Medulla oblongata (tissue), 1 donor: ENCODE results near the gene XPNPEP3.
"Not testable (repeated sequence)": the region's sequence is repeated elsewhere in the genome, so short reads cannot be mapped to it uniquely, and the experiment has no call there.

ENCODE experiments used
- DNase-seq: peaks from one replicate; pipeline ENCODE4 v3.0.0-alpha.2; 2015; ENCODE audit errors: extremely low spot score

Gene XPNPEP3

GRCh38 chr22:40856513-40857308 is at the start of gene XPNPEP3, which contains the start of gene ST13:
Gene XPNPEP3 (plus strand): TSS chr22:40857148. CDS start chr22:40857182, 34 bp downstream.
Gene ST13 (minus strand): TSS chr22:40856639. CDS start chr22:40856540, 99 bp downstream.
- peak; percentile 98 for DNase-seq

DNA sequence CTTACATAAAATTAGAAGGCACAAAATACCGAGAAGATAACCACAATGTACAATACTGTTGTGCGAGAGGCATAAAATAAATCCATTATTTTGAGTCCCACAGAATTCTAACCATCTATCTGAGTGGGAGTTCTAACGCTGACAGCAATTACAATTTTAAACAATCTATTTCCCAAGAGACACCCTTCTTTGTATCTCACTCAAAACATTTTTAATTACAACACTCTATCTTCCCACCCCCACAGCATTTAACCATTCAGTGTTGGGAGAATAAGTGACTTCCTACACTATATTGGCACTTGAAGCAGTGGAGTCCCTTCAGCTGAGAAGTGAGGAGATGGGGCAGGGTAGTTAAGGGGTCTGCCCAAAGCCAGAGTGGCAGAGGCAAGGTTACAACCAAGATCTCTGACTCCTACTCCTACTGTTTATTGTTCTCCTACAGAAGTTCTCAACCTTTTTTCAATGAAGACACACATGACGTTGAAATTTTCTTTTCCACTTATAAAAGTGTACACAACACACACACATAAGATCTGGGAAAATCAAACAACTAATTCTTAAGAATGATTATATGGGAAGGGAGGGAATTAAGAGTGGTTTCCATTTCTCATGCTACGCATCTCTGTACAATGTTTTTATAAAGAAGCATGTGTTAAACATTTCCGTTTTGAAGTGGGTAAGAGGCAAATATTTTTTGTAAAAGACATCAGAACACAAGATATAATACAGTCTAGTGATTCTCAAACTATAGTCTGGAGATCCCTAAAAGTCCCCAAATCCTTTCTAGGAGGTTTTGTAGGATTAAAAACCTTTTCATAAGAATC is 48.7 kb upstream of the XPNPEP3 start:
- no peak for DNase-seq

DNA sequence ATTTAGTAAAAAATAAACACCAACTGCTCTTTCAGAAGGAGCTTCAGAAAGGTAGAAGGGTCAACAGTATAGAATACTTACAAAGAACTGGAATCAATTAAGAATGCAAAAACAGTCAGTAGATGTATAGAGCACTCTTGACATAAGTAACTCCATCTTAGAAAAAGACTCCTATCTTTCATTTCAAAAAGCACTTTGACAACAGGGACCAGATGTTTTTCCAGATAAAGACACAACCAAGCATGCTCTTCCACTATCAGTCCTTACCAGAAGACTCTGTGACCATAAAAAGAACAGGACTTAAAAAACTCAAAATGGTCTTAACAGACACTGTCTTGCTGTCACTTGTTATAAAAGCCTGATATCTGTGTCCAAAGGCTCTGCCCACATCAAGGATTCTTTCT is 43.0 kb upstream of the XPNPEP3 start:
- DNase-seq = no peak

GRCh38 chr22:40817737-40818136 is 39.2 kb upstream of the XPNPEP3 start:
- no peak for DNase-seq

- DNase-seq = no peak
Observed at GRCh38 chr22:40818192-40818746, 38.7 kb upstream of the XPNPEP3 start.

GRCh38 chr22:40818747-40819598 is 38.0 kb upstream of the XPNPEP3 start, which contains the start of gene SLC25A17:
Gene SLC25A17 (minus strand): TSS chr22:40819346. CDS start chr22:40819248, 98 bp downstream.
- DNase-seq = peak; percentile 91

DNA sequence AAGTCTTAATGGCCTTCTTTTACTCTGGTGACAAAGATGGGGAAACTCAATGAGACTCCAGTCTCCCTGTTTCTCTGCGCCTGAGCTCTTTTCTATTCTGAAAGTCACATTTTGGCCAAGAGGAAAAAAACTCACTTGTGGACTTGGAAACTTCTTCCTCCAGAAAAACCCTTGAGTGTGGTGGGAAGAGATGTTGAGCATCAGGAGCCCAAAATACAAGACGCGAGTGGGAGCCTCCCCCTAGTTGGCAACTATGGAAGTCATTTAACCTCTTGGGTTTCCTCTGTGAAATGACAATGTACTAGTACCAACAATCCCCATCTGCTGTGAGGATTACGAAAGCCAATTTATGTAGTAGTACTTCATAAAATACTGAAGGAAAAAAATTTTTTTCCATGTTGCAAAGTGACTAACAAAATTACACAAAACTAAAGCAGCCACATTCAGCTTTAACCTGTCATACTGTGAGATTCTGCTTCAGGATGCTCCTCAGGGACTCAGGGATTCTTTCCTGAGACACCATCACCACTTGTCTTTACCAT is 37.3 kb upstream of the XPNPEP3 start:
- DNase-seq = no peak

- no peak for DNase-seq
Observed at GRCh38 chr22:40823426-40823825, 33.5 kb upstream of the XPNPEP3 start.

GRCh38 chr22:40826292-40826691 is 30.7 kb upstream of the XPNPEP3 start:
- not testable (repeated sequence) for DNase-seq

GRCh38 chr22:40826984-40827741 is 29.8 kb upstream of the XPNPEP3 start:
- no peak for DNase-seq

GRCh38 chr22:40829131-40829530 is 27.8 kb upstream of the XPNPEP3 start:
- no peak for DNase-seq

DNA sequence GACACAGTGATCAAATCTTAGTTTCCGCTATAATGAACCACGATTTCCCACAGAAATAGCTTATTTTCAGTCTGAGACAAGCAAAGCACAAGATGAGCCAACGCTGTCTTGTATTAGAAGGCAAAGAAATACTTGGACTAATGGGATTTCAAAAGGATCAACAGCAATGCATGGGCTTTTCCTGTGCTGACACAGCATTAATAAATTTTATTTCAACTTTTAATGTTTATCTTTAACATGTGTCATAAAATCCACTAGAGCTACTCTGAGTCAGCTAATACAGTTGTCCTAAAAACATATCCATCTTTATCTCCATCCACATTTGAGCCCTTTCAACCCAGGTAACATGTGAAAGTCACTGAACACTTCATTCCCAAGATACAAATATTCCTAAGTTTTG is 22.3 kb upstream of the XPNPEP3 start:
- no peak for DNase-seq

GRCh38 chr22:40838486-40838885 is 18.5 kb upstream of the XPNPEP3 start:
- no peak for DNase-seq

- DNase-seq = no peak
Observed at GRCh38 chr22:40844951-40845350, 12.0 kb upstream of the XPNPEP3 start.

DNA sequence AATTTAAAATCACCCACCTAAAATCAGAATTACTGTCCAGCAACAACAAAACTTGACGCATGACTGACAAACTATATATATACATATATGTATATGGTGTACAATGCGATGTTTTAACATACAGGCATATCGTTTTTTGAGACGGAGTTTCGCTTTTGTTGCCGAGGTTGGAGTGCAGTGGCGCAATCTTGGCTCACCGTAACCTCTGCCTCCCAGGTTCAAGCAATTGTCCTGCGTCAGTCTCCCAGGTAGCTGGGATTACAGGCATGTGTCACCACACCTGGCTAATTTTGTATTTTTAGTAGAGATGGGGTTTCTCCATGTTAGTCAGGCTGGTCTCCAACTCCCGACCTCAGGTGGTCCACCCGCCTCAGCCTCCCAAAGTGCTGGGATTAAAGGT is 11.1 kb upstream of the XPNPEP3 start:
- not testable (repeated sequence) for DNase-seq

DNA sequence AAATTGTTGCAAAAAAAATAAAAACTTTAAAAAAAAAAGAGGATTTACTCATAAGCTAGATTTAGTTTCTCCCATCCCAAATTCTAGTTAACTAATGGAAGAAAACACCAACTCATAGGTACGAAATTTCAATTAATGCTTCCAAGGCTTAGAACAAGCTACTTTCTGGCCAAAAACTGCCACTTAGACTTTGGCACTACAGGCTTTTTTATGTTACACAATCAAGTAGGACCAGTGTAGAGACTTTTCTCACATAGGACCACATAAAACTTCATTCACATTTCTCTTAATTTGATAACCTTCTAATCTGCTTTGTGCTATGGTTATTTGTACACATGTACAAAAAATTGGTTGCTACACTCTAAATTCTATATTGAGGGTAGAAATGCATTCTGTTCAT is 3.6 kb upstream of the XPNPEP3 start:
- no peak for DNase-seq

GRCh38 chr22:40853961-40854360 is 3.0 kb upstream of the XPNPEP3 start:
- peak; percentile 40 for DNase-seq

GRCh38 chr22:40855071-40855978 is 1.6 kb upstream of the XPNPEP3 start:
- DNase-seq = peak; percentile 43

DNA sequence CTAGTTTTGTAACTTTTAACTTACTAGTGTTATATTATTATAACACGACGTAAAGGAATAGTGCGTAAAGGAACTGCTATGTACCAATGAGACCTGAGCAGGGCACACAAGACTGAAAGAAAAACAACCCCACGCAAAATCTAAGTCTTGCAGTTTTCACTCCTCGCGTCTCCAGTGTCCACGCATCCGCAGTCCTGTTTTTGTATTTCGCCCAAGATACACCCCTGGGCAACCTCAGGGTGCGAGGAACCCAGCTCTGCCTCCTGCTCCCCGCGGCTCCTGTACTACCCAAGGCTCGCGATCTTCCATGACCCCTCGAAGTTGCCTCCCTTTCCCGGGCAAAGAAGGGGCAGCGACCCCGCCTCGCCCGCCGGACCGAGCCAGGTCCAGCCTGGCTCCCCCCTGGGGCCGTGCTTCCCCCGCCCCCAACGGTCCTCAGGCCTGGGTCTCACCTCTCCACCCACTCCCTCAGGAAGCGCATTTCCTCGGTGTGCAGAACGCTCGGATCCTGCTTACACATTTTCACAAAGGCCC is 902 bp upstream of the XPNPEP3 start:
- DNase-seq = peak; percentile 57
